GM18517 (cell line): ENCODE data around the gene CYB561A3.

Experiments used
- ATAC-seq: cut with Tn5 transposase; IDR thresholded peaks from one replicate; pipeline ENCODE4 v1.9.1; 2021; ENCODE audit warnings: mild to moderate bottlenecking, moderate library complexity; ENCODE audit not compliant: unreplicated experiment

CYB561A3 gene

GRCh38 chr11:61329871-61330270 is 31.8 kb downstream of the CYB561A3 start:
- no peak for ATAC-seq

GRCh38 chr11:61328351-61328750 is 33.3 kb downstream of the CYB561A3 start:
- no peak for ATAC-seq

- ATAC-seq = no peak
Observed at GRCh38 chr11:61327669-61328071, 34.0 kb downstream of the CYB561A3 start.

- no peak for ATAC-seq
Observed at GRCh38 chr11:61325649-61326414, 35.9 kb downstream of the CYB561A3 start.

GRCh38 chr11:61315260-61315659 is 46.4 kb downstream of the CYB561A3 start:
- no peak for ATAC-seq

GRCh38 chr11:61310749-61311148 is 50.9 kb downstream of the CYB561A3 start:
- no peak for ATAC-seq

- ATAC-seq = no peak
Observed at GRCh38 chr11:61309739-61310138, 51.9 kb downstream of the CYB561A3 start.

GRCh38 chr11:61309141-61309540 is 52.5 kb downstream of the CYB561A3 start:
- ATAC-seq = no peak

- ATAC-seq = no peak
Observed at GRCh38 chr11:61307354-61307753, 54.3 kb downstream of the CYB561A3 start.

GRCh38 chr11:61306221-61306620 is 55.5 kb downstream of the CYB561A3 start:
- ATAC-seq = no peak

- no peak for ATAC-seq
Observed at GRCh38 chr11:61305417-61305816, 56.3 kb downstream of the CYB561A3 start.

GRCh38 chr11:61303725-61304124 is 58.0 kb downstream of the CYB561A3 start:
- ATAC-seq = no peak

GRCh38 chr11:61302550-61302949 is 59.1 kb downstream of the CYB561A3 start:
- no peak for ATAC-seq
